Stimulated activated CD4-positive, alpha-beta T cell treated with anti-CD3 and anti-CD28 coated beads, Interleukin-1b, Interleukin-23, amount 100 ng/mL, for 4 hours (primary cell): Measurements from ENCODE around the gene NYNRIN.

Experiments
- DNase-seq, 2 donors: peaks; one replicate each; pipeline ENCODE4 v3.0.0-alpha.2; 2020; ENCODE audit warnings: low read depth in 2 of 2

Gene NYNRIN

DNA sequence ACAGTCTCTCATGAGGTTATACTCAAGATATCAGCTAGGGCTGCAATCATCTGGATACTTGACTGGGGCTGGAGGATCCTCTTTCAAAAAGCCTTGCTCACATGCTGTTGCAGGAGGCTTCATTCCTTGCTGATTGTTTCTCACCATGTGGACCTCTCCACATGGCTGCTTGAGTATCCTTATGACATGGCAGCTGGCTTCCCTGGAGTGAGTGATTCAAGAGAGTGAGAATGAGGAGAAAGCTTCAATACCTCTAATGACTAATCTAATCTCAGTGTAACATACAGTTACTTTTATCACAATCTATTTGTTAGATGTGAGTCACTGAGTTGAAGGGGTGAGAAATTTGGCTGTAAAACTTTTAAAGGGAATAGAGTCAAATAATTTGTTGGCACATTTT lies 58.2 kb downstream of the NYNRIN start:
- no peak for DNase-seq

DNA sequence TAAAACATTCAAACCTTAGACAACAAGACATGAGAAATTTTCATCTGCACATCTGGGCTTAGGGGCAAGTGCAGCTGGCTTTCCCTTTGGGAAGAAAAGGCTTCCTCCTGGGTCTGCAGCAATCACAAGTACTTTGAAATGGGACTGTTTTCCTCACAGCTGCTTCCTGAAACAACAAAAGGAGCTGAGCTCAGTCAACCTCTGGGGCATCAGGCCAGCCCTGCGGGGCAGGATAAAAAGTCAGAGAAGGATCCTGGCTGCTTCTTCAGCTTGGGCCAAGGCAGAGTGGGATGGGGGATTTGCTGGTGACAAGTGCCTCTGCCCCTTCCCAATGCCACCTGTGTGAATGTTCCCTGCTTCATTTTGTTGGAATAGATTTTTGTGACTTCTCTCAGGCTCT lies 59.9 kb downstream of the NYNRIN start:
- DNase-seq: no peak

DNA sequence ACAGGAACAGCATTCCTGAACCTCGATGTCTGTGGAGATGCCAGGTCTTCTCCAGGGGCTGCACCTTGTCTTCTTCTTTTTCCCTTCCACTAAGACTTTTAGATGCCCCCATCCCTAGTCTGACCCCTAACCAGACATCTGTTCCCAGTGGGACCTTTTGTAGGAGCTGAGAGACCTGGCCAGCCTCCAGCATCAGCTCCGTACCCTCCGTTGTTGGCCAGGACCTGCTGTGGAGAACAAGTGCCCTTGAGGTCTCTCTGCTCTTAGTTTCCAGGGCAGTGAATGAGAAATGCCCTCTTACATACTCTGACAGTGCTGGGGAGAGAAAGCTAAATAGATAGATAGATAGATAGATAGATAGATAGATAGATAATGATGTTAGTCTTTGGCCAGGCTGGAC lies 60.5 kb downstream of the NYNRIN start:
- no peak for DNase-seq

DNA sequence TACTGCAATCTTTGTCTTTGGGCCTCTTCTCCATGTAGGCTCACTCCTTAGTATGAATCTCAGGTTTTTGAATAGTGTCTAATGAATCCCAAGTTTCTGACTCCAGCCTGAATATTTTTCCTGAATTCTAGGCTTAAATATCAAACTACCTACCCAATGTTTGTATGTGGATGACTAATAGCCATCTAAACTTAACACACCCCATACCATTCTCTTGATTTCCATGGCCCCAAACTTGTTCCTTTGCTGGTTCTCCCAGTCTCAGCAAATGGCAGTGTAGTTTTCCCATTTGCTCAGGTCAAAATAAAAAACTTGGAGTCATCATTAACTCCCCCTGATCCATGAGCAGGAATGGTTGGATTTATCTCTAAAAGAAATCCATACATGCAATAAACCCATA lies 62.5 kb downstream of the NYNRIN start:
- DNase-seq: no peak

DNA sequence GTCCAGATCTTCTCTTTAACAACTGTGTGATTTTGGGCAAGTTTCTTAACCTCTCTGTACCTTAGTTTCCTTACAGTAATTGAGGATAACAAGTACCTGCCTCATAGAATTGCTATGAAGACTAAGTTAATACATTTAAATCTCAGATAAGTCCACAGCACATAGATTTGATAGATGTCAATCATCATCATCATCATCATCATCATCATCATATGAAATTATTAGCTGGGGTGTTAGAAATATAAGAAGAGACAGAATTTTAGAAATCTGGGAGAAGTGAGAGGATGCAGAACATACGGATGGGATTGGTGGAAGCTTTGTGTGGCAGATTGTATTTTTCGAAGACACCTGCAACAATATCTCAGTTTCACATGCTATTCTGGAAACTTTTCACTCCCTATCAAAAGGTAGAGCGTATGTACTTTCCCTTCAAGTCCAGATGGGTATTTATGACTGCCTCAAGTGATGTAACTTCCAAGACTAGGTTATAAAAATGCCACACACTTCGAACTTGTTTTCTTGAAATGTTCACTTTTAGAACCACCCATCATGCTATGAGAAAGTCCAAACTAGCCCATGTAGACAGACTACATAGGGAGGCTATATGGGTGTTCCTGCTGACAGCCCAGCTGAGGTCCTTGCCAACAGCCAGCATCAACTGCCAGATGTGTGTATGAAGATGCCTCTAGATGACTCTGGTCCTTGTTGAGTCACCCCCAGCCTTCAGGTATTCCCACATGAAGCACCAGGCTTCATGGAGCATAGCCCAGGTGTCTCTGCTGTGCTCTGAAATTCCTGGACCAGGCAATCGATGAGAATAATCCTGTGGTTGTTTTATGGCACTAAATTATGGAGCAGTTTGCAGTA lies 64.4 kb downstream of the NYNRIN start:
- no peak for DNase-seq

DNA sequence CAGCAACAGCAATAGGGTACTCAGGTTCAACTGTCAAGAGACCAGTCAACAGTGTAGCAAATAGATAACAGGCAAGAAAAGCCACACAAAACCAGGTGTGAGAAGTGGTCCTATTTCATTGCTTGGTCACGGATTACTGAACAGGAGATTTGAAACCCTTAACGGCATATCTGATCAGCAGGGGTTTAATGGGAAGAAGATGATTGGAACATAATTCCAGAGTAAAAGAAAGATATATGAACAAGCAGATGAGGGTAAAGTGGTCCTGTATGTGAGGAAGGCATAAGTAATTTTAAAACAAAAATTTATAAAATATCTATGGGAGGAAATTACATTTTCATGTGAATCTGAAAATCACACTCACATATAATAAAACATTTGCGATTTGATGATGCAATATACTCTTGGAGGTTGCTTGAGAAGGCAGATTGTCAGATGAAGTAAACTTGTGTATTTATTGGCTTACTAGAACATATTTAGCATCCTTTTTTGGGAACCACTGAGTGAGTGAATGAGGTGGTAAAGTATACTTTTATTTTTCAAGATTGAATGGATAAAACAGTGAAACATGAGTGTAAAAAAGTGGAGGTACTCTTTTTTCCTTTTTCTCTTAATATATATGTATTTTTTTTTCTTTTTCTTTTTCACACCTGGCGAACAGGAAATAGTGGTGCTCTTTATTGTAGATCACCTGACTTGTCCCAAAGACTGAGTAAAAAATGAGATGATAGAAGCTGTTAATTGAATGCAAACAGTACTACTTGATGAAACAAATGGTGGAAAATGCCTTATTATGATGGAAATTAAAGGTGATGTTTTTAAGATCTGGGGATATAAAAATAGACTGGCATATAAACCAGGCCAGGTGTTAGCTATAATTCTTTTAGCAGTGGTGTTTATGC lies 65.3 kb downstream of the NYNRIN start:
- no peak for DNase-seq

DNA sequence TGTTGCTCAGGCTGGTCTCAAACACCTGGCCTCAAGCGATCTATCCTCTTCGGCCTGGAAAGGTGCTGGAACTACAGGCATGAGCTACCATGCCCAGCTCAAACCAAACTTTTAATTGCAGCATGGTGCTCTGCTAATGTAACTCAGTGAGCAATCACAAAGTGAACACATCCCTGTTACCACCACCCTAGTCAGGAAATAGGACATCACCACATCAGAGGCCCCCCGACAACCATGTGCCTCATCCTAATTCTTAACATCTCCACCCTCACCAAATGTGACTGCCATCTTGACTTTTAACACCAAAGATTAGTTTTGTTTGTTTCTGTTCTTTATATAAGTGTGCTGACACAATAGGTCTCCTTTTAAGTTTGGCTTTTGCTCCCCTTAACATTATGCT lies 66.6 kb downstream of the NYNRIN start:
- no peak for DNase-seq

DNA sequence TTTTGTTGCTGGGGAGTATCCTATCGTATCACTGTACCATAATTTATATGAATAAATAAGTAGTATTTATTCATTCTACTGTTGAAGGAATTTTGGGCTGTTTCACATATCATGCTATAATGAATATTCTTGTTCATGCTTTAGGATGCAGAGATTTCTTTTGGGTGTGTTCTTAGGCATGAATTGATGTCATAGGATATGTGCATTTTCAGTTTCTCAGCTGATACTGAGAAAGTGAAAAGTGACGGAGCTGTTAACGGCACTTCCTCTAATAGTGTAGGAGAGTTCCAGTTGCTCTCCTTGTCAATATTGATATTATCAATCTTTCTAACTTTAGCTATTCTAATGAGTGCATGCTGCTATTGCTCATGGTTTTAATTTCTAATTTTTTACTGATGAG lies 67.0 kb downstream of the NYNRIN start:
- DNase-seq: no peak
